IMR-90 (cell line): ENCODE results near the gene VSIG4. TPM values are rescaled to one million over a fixed set of nuclear protein-coding genes. Genes with fewer than 3 reads are reported as not detected.

ENCODE experiments used
- ATAC-seq: fragments of 200-7000 bp; cut with Tn5 transposase; 2 replicates; pipeline ENCODE4 v1.9.1; 2020; ENCODE audit warnings: low read depth, mild to moderate bottlenecking, moderate library complexity
- BruUV-seq: library from RNA; stranded (reverse); fragments of 400-500 nt; replicated peaks from 2 replicates; lab custom pipeline; 2021; lab: Mats Ljungman, UMichigan
- CTCF ChIA-PET: fragments of 300-600 bp; formaldehyde crosslinking; extraction: SDS; loops from one replicate; lab custom pipeline; 2021; ENCODE audit warnings: antibody characterized with exemption; lab: Yijun Ruan, JAX
- POLR2A ChIA-PET: fragments of 300-600 bp; sonication (Branson Sonifier 250); formaldehyde crosslinking; loops from one replicate; lab custom pipeline; 2022; ENCODE audit warnings: antibody characterized with exemption; ENCODE audit not compliant: unreplicated experiment; lab: Charles Lee
- DNase-seq: peaks from one replicate; pipeline ENCODE4 v3.0.0; 2013
- H2AFZ ChIP-seq: replicated peaks from 2 replicates; pipeline ENCODE3; 2013; ENCODE audit warnings: low read length, mild to moderate bottlenecking; ENCODE audit not compliant: poor library complexity
- H2AK5ac ChIP-seq: 2 replicates; pipeline ENCODE4 v1.6.1; 2013; ENCODE audit warnings: low read depth, low read length, inconsistent platforms
- H2AK9ac ChIP-seq: replicated peaks from 2 replicates; pipeline ENCODE3; 2013; ENCODE audit warnings: mild to moderate bottlenecking, low read depth, low read length, moderate library complexity; ENCODE audit not compliant: poor library complexity
- H2BK120ac ChIP-seq: 2 replicates; pipeline ENCODE4 v1.6.1; 2013; ENCODE audit warnings: low read depth, low read length, inconsistent platforms
- H2BK15ac ChIP-seq: 3 replicates; pipeline ENCODE4 v1.6.1; 2013; ENCODE audit warnings: low read depth, low read length, inconsistent platforms
- H2BK20ac ChIP-seq: 2 replicates; pipeline ENCODE4 v1.6.1; 2013; ENCODE audit warnings: low read depth, mild to moderate bottlenecking, inconsistent platforms, low read length, moderate library complexity
- H2BK5ac ChIP-seq: 2 replicates; pipeline ENCODE4 v1.6.1; 2013; ENCODE audit warnings: mild to moderate bottlenecking, low read depth, low read length, inconsistent platforms; ENCODE audit not compliant: poor library complexity, severe bottlenecking
- H3K14ac ChIP-seq: replicated peaks from 2 replicates; pipeline ENCODE4 v1.6.1; 2013; ENCODE audit warnings: low read depth, low read length, inconsistent platforms
- H3K18ac ChIP-seq: 2 replicates; pipeline ENCODE4 v1.6.1; 2013; ENCODE audit warnings: low read depth, low read length, control low read depth
- H3K23ac ChIP-seq: 2 replicates; pipeline ENCODE4 v1.6.1; 2013; ENCODE audit warnings: low read depth, low read length, inconsistent platforms
- H3K27ac ChIP-seq: 2 replicates; pipeline ENCODE4 v1.5.1; 2013; ENCODE audit warnings: mild to moderate bottlenecking, control low read depth, low read length; ENCODE audit not compliant: insufficient read depth
- H3K27me3 ChIP-seq: 2 replicates; pipeline ENCODE4 v1.6.1; 2013; ENCODE audit warnings: low read length; ENCODE audit not compliant: control insufficient read depth, insufficient read depth
- H3K36me3 ChIP-seq: 2 replicates; pipeline ENCODE4 v1.6.1; 2013; ENCODE audit warnings: low read length, mixed read lengths; ENCODE audit not compliant: control insufficient read depth, insufficient read depth
- H3K4ac ChIP-seq: 2 replicates; pipeline ENCODE4 v1.6.1; 2013; ENCODE audit warnings: low read depth, low read length, inconsistent platforms
- H3K4me1 ChIP-seq: 2 replicates; pipeline ENCODE4 v1.6.1; 2013; ENCODE audit warnings: low read length, mixed read lengths; ENCODE audit not compliant: control insufficient read depth, insufficient read depth
- H3K4me2 ChIP-seq: 2 replicates; pipeline ENCODE4 v1.6.1; 2013; ENCODE audit warnings: low read depth, mild to moderate bottlenecking, control low read depth, low read length, moderate library complexity
- H3K4me3 ChIP-seq: 2 replicates; pipeline ENCODE4 v1.5.1; 2013; ENCODE audit warnings: low read depth, mild to moderate bottlenecking, control low read depth, low read length, moderate library complexity; ENCODE audit not compliant: insufficient read depth
- H3K56ac ChIP-seq: 2 replicates; pipeline ENCODE4 v1.6.1; 2013; ENCODE audit warnings: low read length, inconsistent platforms; ENCODE audit not compliant: insufficient read depth; ENCODE audit errors: extremely low read depth
- H3K79me1 ChIP-seq, 2 experiments: 2 replicates each; pipeline ENCODE4 v1.6.1; 2013; ENCODE audit warnings: low read length in 2 of 2, inconsistent platforms in 1 of 2, low read depth in 1 of 2
- H3K9ac ChIP-seq: 2 replicates; pipeline ENCODE4 v1.6.1; 2013; ENCODE audit warnings: low read depth, low read length, control low read depth
- H3K9me1 ChIP-seq: 2 replicates; pipeline ENCODE4 v1.6.1; 2013; ENCODE audit warnings: low read length, inconsistent platforms; ENCODE audit not compliant: insufficient read depth
- H3K9me3 ChIP-seq: 2 replicates; pipeline ENCODE4 v1.6.1; 2013; ENCODE audit warnings: low read length; ENCODE audit not compliant: control insufficient read depth, insufficient read depth
- H4K20me1 ChIP-seq: 2 replicates; pipeline ENCODE4 v1.6.1; 2013; ENCODE audit warnings: low read length, inconsistent platforms; ENCODE audit not compliant: insufficient read depth
- H4K5ac ChIP-seq: 2 replicates; pipeline ENCODE4 v1.6.1; 2013; ENCODE audit warnings: mild to moderate bottlenecking, low read depth, low read length, control low read depth
- H4K8ac ChIP-seq, 2 experiments: 2 replicates each; pipeline ENCODE4 v1.6.1; 2013; ENCODE audit warnings: low read depth in 2 of 2, low read length in 2 of 2, control low read depth in 1 of 2, inconsistent platforms in 1 of 2
- H4K91ac ChIP-seq: 2 replicates; pipeline ENCODE4 v1.6.1; 2013; ENCODE audit warnings: low read depth, low read length, inconsistent platforms; ENCODE audit not compliant: insufficient read depth
- BHLHE40 ChIP-seq: fragments of 150-350 bp; IDR thresholded peaks from 2 replicates; pipeline ENCODE4 v1.6.1; 2016; ENCODE audit warnings: mild to moderate bottlenecking, low read depth, low read length
- CEBPB ChIP-seq: IDR thresholded peaks from 2 replicates; pipeline ENCODE4 v1.6.1; 2012; ENCODE audit warnings: low read depth, low read length, improper control_type of control experiment
- CHD1 ChIP-seq: IDR thresholded peaks from 2 replicates; pipeline ENCODE4 v1.6.1; 2012; ENCODE audit warnings: low read depth, low read length, improper control_type of control experiment
- FOS ChIP-seq: fragments of 150-350 bp; IDR thresholded peaks from 2 replicates; pipeline ENCODE4 v1.6.1; 2016; ENCODE audit warnings: low read depth, low read length
- MAFK ChIP-seq: IDR thresholded peaks from 2 replicates; pipeline ENCODE4 v1.6.1; 2012; ENCODE audit warnings: low read depth, low read length, improper control_type of control experiment
- MAZ ChIP-seq: IDR thresholded peaks from 2 replicates; pipeline ENCODE4 v1.6.1; 2012; ENCODE audit warnings: low read depth, mild to moderate bottlenecking, low read length, improper control_type of control experiment, moderate library complexity, borderline replicate concordance
- MXI1 ChIP-seq: IDR thresholded peaks from 2 replicates; pipeline ENCODE4 v1.6.1; 2012; ENCODE audit warnings: low read depth, mild to moderate bottlenecking, low read length, moderate library complexity, borderline replicate concordance
- NFE2L2 ChIP-seq: fragments of 150-350 bp; IDR thresholded peaks from 2 replicates; pipeline ENCODE4 v1.6.1; 2016; ENCODE audit warnings: low read depth, mild to moderate bottlenecking, low read length
- POLR2A ChIP-seq: IDR thresholded peaks from 2 replicates; pipeline ENCODE4 v1.6.1; 2012; ENCODE audit warnings: mild to moderate bottlenecking, low read depth, low read length
- RAD21 ChIP-seq: IDR thresholded peaks from 2 replicates; pipeline ENCODE4 v1.6.1; 2012; ENCODE audit warnings: low read length, improper control_type of control experiment
- RCOR1 ChIP-seq: IDR thresholded peaks from 2 replicates; pipeline ENCODE4 v1.6.1; 2012; ENCODE audit warnings: mild to moderate bottlenecking, low read length, improper control_type of control experiment; ENCODE audit not compliant: insufficient replicate concordance
- RFX5 ChIP-seq: IDR thresholded peaks from 2 replicates; pipeline ENCODE4 v1.8.0; 2012; ENCODE audit warnings: low read depth, mild to moderate bottlenecking, low read length, moderate library complexity
- SMC3 ChIP-seq: fragments of 150-350 bp; IDR thresholded peaks from 2 replicates; pipeline ENCODE4 v1.6.1; 2016; ENCODE audit warnings: low read depth, mild to moderate bottlenecking, antibody characterized with exemption, low read length, moderate library complexity
- dilution Hi-C: fragments of 300-500 bp; cut with HindIII; formaldehyde crosslinking; loops from one replicate; pipeline ENCODE4 v1.14.3; 2018; ENCODE audit warnings: low sequenced_read_pairs; ENCODE audit not compliant: unreplicated experiment
- in situ Hi-C: fragments of 300-500 bp; cut with MboI; formaldehyde crosslinking; loops from 3 replicates; pipeline ENCODE4 v1.14.3; 2019; ENCODE audit warnings: low sequenced_read_pairs, inconsistent platforms, mixed read lengths
- intact Hi-C: fragments of 100-400 bp; cut with micrococcal nuclease; formaldehyde crosslinking; loops from 2 replicates; pipeline ENCODE4 v1.10.0; 2022
- polyA plus RNA-seq, 3 experiments: library from polyadenylated mRNA; depleted of rRNA; stranded (reverse); fragments of >200 nt; gene quantifications; 2 replicates each; pipeline ENCODE4 v1.2.3, GENCODE V29; 2012; ENCODE audit warnings: low replicate concordance in 1 of 3
- total RNA-seq: library from RNA; depleted of rRNA; stranded (reverse); fragments of >200 nt; gene quantifications from 2 replicates; pipeline ENCODE4 v1.2.3, GENCODE V29; 2012
- TF ChIP-seq, protein P1 (sequence below): conservative IDR thresholded peaks from 2 replicates; pipeline ENCODE4 v1.5.1; 2012; ENCODE audit warnings: mild to moderate bottlenecking, low read depth, low read length, improper control_type of control experiment
- TF ChIP-seq, protein P2 (sequence below): fragments of 150-350 bp; IDR thresholded peaks from 2 replicates; pipeline ENCODE4 v1.6.1; 2017; ENCODE audit warnings: mild to moderate bottlenecking, antibody characterized with exemption, low read length, low read depth
- TF ChIP-seq, protein P3 (sequence below): fragments of 150-350 bp; IDR thresholded peaks from 2 replicates; pipeline ENCODE4 v1.6.1; 2016; ENCODE audit warnings: low read depth, mild to moderate bottlenecking, low read length, moderate library complexity, borderline replicate concordance

VSIG4 gene
- total and polyA plus RNA-seq, 2 of the 4 experiments (the other 2 are of a cell fraction) = not detected

DNA sequence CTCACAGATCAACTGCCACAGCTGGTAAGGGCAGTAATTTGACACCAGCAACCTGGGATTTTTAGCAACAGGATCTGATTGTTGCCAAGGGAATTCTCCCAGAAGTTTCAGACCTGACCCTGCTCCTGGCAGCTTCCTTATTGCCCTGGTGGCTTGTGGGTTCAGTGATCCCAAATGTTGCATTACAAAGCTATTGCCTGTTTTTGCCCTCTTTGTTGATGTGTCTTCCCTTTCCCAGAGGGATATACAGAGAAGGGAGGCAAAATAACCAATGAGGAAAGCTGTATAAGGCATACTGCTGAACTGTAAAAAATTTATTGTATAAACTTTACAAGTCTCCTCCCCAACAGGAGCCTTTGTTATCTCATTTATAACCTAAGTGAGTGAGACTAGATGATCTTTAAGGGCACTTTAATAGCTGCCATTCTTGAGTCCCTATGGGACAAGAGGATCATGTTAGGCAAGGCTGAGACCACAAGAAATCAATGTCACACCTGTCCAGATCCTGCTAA, 22.2 kb downstream of the VSIG4 start:
- H4K8ac ChIP-seq = no peak overlapping the region
- no peak overlapping the region for H3K4me2 ChIP-seq
- no peak overlapping the region for H2BK15ac ChIP-seq
- no peak overlapping the region for H2BK120ac ChIP-seq
- peaks cover 9% of the 10 kb centered on the region for H3K27me3 ChIP-seq
- no peak overlapping the region for H2BK20ac ChIP-seq
- H3K9ac ChIP-seq = no peak overlapping the region
- no peaks in the 10 kb centered on the region for H3K36me3 ChIP-seq
- ChIA-PET CTCF (no interaction called here), POLR2A (no interaction called here)
- H3K56ac ChIP-seq = no peak overlapping the region
- no peak overlapping the region for H4K5ac ChIP-seq
- H3K4ac ChIP-seq = no peak overlapping the region
- no peak overlapping the region for H3K27ac ChIP-seq
- H3K4me1 ChIP-seq = no peaks in the 10 kb centered on the region
- no peak overlapping the region for H4K91ac ChIP-seq
- H2BK5ac ChIP-seq = no peak overlapping the region
- H3K4me3 ChIP-seq = no peak overlapping the region
- no TSS peak for BruUV-seq
- H3K23ac ChIP-seq = no peak overlapping the region
- H3K14ac ChIP-seq = no peak overlapping the region
- no peak overlapping the region for H2AK9ac ChIP-seq
- no peaks in the 10 kb centered on the region for H3K79me1 ChIP-seq
- H4K20me1 ChIP-seq = no peaks in the 10 kb centered on the region
- H2AK5ac ChIP-seq = no peak overlapping the region
- dilution Hi-C loops (no loop called here), in situ Hi-C loops (no loop called here), intact Hi-C loops (no loop called here)
- H3K18ac ChIP-seq = no peak overlapping the region
- TF ChIP-seq RFX5 = no peak
- no peak for TF ChIP-seq RAD21
- TF ChIP-seq, protein P1, sequence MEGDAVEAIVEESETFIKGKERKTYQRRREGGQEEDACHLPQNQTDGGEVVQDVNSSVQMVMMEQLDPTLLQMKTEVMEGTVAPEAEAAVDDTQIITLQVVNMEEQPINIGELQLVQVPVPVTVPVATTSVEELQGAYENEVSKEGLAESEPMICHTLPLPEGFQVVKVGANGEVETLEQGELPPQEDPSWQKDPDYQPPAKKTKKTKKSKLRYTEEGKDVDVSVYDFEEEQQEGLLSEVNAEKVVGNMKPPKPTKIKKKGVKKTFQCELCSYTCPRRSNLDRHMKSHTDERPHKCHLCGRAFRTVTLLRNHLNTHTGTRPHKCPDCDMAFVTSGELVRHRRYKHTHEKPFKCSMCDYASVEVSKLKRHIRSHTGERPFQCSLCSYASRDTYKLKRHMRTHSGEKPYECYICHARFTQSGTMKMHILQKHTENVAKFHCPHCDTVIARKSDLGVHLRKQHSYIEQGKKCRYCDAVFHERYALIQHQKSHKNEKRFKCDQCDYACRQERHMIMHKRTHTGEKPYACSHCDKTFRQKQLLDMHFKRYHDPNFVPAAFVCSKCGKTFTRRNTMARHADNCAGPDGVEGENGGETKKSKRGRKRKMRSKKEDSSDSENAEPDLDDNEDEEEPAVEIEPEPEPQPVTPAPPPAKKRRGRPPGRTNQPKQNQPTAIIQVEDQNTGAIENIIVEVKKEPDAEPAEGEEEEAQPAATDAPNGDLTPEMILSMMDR = no peak
- no peak for TF ChIP-seq MXI1
- TF ChIP-seq, protein P2, sequence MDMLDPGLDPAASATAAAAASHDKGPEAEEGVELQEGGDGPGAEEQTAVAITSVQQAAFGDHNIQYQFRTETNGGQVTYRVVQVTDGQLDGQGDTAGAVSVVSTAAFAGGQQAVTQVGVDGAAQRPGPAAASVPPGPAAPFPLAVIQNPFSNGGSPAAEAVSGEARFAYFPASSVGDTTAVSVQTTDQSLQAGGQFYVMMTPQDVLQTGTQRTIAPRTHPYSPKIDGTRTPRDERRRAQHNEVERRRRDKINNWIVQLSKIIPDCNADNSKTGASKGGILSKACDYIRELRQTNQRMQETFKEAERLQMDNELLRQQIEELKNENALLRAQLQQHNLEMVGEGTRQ = no peak
- TF ChIP-seq CHD1 = no peak
- no peak for TF ChIP-seq MAFK
- no peak for TF ChIP-seq NFE2L2
- TF ChIP-seq FOS = no peak
- TF ChIP-seq MAZ = no peak
- no peak for TF ChIP-seq BHLHE40
- no peak for TF ChIP-seq CEBPB
- no peak for TF ChIP-seq SMC3
- TF ChIP-seq, protein P3, sequence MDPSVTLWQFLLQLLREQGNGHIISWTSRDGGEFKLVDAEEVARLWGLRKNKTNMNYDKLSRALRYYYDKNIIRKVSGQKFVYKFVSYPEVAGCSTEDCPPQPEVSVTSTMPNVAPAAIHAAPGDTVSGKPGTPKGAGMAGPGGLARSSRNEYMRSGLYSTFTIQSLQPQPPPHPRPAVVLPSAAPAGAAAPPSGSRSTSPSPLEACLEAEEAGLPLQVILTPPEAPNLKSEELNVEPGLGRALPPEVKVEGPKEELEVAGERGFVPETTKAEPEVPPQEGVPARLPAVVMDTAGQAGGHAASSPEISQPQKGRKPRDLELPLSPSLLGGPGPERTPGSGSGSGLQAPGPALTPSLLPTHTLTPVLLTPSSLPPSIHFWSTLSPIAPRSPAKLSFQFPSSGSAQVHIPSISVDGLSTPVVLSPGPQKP = no peak
- TF ChIP-seq RCOR1 = no peak
- no peak for TF ChIP-seq POLR2A
- DNase-seq = no peak
- H2AFZ ChIP-seq = no peak overlapping the region
- no peaks in the 10 kb centered on the region for H3K9me1 ChIP-seq
- ATAC-seq = no peak
- H3K9me3 ChIP-seq = no peaks in the 10 kb centered on the region
